ENCODE measurements around the gene ADORA2A.

GRCh38 chr22:24427500-24428164, at the start of gene ADORA2A:
- TF ChIP-seq POLR2AphosphoS5 (IDR thresholded peaks at IDR 0.05; ENCODE audit: low read depth, low read length): no peak
- TF ChIP-seq, protein P1, sequence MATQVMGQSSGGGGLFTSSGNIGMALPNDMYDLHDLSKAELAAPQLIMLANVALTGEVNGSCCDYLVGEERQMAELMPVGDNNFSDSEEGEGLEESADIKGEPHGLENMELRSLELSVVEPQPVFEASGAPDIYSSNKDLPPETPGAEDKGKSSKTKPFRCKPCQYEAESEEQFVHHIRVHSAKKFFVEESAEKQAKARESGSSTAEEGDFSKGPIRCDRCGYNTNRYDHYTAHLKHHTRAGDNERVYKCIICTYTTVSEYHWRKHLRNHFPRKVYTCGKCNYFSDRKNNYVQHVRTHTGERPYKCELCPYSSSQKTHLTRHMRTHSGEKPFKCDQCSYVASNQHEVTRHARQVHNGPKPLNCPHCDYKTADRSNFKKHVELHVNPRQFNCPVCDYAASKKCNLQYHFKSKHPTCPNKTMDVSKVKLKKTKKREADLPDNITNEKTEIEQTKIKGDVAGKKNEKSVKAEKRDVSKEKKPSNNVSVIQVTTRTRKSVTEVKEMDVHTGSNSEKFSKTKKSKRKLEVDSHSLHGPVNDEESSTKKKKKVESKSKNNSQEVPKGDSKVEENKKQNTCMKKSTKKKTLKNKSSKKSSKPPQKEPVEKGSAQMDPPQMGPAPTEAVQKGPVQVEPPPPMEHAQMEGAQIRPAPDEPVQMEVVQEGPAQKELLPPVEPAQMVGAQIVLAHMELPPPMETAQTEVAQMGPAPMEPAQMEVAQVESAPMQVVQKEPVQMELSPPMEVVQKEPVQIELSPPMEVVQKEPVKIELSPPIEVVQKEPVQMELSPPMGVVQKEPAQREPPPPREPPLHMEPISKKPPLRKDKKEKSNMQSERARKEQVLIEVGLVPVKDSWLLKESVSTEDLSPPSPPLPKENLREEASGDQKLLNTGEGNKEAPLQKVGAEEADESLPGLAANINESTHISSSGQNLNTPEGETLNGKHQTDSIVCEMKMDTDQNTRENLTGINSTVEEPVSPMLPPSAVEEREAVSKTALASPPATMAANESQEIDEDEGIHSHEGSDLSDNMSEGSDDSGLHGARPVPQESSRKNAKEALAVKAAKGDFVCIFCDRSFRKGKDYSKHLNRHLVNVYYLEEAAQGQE (IDR thresholded peaks at IDR 0.05; ENCODE audit: insufficient read depth in 1 of 2, low read depth in 2 of 2, low read length in 2 of 2): no peak
- TF ChIP-seq TAF1 (IDR thresholded peaks at IDR 0.05; ENCODE audit: borderline replicate concordance, insufficient read depth, low read length): no peak

Measured in PFSK-1 (cell line).